ENCODE data around the gene SMARCA4.

Gene SMARCA4

DNA sequence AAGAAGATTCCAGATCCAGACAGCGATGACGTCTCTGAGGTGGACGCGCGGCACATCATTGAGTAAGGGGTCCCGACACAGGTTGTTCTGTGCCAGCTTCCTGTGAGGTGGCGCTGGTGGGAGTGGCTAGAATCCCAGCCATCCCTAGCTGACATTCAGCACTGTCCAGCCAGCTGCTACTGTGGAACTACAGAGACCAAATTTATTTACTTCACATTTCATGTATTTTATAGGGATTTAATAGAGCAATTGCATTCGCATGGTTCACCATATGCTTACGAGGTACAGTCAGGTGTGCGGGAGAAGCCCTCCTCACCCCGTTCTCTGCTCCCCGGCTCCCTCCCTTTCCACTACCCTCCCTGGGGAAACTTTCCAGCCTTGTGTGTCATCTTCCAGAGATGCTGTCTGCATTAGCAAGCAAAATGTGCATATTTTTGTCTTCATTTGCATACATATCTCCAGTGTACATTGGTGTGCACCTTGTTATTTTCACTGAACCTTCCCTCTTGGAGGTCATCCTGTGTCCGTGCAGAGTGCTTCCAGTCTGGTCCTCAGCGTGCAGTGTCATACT lies 47.2 kb downstream of the SMARCA4 start:
- FAIRE-seq = no peak
- no peak for DNase-seq (ENCODE audit: low spot score)

DNA sequence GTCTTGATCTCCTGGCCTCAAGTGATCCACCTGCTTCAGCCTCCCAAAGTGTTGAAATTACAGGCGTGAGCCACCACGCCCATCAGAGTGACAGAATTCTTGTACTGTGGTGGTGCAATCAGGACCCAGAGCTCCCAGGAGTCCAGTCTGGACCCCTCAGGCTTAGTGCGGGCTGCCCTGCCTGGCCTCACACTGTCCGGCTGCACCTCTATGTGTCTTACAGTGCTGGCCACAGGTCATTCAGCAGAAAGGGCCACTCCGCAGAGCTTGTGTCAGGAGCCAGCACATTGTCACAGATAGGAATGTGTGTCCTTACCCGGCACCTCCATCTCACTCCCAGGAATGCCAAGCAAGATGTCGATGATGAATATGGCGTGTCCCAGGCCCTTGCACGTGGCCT lies 49.2 kb downstream of the SMARCA4 start:
- FAIRE-seq (no peak), DNase-seq (ENCODE audit: low spot score) (no peak)

GRCh38 chr19:11012507-11012906 lies 51.7 kb downstream of the SMARCA4 start:
- DNase-seq (ENCODE audit: low spot score) = no peak
- no peak for FAIRE-seq

- FAIRE-seq (no peak), DNase-seq (ENCODE audit: low spot score) (no peak)
These were observed 52.9 kb downstream of the SMARCA4 start for GRCh38 chr19:11013771-11014170.

- FAIRE-seq = no peak
- DNase-seq (ENCODE audit: low spot score) = no peak
These were observed 53.6 kb downstream of the SMARCA4 start for GRCh38 chr19:11014403-11014911.

GRCh38 chr19:11016631-11017030 lies 55.8 kb downstream of the SMARCA4 start:
- FAIRE-seq (no peak), DNase-seq (ENCODE audit: low spot score) (no peak)

DNA sequence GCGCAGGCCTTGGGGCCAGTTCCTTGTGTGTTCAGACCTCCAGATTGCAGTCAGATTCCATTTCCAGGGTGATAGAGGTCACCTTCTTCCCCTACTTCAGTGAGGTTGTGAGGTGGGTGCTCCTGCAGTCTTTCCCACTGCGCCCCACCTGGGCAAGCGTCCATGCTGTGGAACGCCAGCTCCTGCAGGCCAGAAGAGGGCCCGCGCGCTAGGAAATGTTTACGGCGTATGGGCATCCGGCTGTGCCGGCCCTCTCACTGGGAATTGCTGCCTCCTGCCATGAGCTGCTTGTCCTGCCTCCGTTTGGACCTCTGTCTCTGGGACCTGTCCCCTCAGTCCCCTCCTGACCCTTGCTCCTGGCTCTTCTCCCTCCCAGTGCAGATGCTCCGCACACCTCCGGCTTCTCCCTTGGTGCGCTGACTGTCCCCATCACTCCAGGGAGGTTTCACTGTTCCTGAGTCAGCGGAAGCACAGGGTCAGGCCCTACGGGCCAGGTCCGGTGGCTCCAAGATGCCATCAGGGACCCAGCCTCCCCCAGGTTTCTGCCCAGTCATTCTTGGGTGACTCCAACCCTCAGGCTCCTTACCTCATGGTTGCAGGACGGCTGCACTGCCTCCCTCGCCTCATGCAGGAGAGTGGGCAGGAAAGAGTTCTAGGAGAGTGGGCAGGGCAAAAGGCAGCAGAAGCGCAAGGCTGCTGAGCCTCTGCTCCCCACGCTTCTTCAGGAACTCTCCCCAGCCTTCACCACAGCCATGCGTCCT lies 56.6 kb downstream of the SMARCA4 start:
- FAIRE-seq = no peak

GRCh38 chr19:11018179-11018578 lies 57.3 kb downstream of the SMARCA4 start:
- FAIRE-seq = no peak
- no peak for DNase-seq (ENCODE audit: low spot score)

More for the DNA sequence above, 56.6 kb downstream of the SMARCA4 start:
- no peak for DNase-seq (ENCODE audit: low spot score)

DNA sequence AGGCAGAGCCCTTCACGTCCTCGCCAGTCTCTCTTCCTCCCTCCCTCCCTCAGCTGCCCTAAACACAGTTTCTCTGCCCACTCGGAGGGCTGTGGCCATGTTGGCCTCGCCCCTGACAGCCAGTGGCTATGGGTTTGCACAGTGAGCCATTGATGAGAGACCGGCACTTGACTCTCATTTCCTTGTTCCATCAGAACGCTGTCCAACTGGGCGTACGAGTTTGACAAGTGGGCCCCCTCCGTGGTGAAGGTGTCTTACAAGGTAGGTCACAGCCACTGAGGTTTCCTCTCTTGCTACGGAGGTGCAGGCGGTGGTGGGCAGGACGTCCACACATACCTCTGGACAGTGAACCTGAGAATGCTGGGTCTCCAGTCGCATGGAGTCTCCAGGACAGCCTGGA lies 57.9 kb downstream of the SMARCA4 start:
- FAIRE-seq = no peak
- no peak for DNase-seq (ENCODE audit: low spot score)

DNA sequence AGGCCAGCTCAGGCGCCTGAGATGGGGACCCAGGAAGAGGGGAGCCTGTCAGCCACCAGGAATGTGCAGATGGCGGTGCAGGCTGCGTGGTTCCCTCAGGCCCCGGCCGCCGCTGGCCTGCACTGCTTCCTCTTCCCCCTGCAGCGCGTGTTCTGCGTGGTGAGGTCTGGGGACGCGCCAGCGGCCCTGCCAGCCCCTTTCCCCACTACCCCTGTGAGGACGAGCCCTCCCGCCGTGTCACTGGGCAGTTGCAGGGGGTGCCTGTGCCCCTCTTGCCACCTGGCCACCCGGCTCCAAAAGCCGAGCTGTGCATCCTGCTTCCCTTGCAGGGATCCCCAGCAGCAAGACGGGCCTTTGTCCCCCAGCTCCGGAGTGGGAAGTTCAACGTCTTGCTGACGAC lies 58.4 kb downstream of the SMARCA4 start:
- no peak for DNase-seq (ENCODE audit: low spot score)
- no peak for FAIRE-seq

DNA sequence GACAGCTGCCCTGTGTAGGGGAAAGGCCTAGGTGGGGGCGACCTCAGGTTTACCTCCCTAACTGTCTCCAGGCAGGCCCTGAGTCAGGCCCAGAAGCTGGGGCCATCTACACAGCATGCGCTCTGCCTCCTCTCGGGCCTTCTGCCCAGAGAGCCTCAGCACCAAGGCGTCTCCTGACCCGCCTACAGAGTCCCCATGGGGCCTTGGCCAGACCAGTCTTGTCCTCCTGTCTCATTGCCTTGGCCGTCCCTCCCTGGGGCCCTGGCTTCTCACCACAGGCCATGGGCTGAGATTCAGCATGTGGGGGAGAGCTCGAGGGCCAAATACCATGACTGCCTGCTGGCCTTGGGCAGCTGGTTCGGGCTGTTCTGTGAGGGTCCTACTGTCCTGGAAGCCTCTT lies 59.0 kb downstream of the SMARCA4 start:
- no peak for FAIRE-seq
- no peak for DNase-seq (ENCODE audit: low spot score)

- FAIRE-seq = no peak
- DNase-seq (ENCODE audit: low spot score) = no peak
These were observed 59.6 kb downstream of the SMARCA4 start for GRCh38 chr19:11020423-11020822.

GRCh38 chr19:11020982-11021759 lies 60.3 kb downstream of the SMARCA4 start:
- DNase-seq (ENCODE audit: low spot score) (no peak), FAIRE-seq (no peak)

DNA sequence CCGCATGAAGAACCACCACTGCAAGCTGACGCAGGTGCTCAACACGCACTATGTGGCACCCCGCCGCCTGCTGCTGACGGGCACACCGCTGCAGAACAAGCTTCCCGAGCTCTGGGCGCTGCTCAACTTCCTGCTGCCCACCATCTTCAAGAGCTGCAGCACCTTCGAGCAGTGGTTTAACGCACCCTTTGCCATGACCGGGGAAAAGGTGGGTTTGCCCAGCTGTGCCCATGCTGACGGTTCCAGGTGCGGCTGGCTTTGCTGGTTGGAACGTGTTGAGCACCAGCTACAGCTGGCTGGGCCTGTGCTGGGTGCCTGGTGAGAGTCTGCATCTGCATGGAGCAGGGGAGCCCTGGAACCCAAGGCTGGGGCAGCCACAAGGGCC lies 60.9 kb downstream of the SMARCA4 start:
- FAIRE-seq (no peak), DNase-seq (ENCODE audit: low spot score) (no peak)

- no peak for DNase-seq (ENCODE audit: low spot score)
- no peak for FAIRE-seq
These were observed 62.2 kb downstream of the SMARCA4 start for GRCh38 chr19:11023016-11023415.

GRCh38 chr19:11023710-11024109 lies 62.9 kb downstream of the SMARCA4 start:
- FAIRE-seq = no peak
- no peak for DNase-seq (ENCODE audit: low spot score)

GRCh38 chr19:11024259-11024658 lies 63.4 kb downstream of the SMARCA4 start:
- no peak for FAIRE-seq
- DNase-seq (ENCODE audit: low spot score) = no peak

GRCh38 chr19:11025006-11025405 lies 64.2 kb downstream of the SMARCA4 start:
- FAIRE-seq (no peak), DNase-seq (ENCODE audit: low spot score) (no peak)

DNA sequence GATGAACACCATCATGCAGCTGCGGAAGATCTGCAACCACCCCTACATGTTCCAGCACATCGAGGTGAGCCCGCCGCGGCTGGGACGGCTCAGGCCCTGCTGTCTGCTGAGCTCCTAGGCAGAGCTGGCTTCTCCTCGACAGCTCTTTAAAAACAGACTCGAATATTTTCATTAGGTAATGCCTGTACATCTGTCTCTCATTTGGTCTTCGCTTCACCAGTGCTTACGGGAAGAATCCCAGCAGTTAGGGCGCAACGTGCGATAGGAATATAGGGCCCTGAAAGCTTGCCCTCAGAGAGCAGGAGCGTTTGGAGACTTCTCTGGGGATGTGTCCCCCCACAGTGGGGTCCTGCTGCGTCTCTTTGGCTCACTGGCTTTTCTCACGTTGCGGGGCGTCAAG lies 64.6 kb downstream of the SMARCA4 start:
- no peak for FAIRE-seq
- no peak for DNase-seq (ENCODE audit: low spot score)

- DNase-seq (ENCODE audit: low spot score) = no peak
- FAIRE-seq = no peak
These were observed 65.2 kb downstream of the SMARCA4 start for GRCh38 chr19:11025997-11026396.

GRCh38 chr19:11027381-11027780 lies 66.6 kb downstream of the SMARCA4 start:
- FAIRE-seq = no peak

DNA sequence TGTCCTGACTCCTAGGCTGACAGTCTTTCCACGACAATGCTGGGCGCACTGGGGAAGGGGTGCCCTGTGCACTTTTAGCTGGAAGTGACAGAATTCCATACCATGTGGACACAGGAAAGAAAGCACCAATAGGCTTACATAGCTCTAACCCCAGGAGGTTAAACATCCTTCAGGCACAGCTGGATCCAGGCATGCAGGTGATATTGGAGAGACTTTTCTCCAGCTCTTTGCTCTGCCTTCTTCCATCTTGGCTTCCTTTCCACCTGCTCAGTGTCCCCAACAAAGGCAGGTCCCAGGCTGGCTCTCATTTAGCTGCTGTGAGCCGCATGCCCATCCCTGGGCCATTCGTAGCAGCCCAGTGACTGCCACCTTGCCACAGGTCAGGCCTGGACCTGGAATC lies 67.3 kb downstream of the SMARCA4 start:
- no peak for FAIRE-seq
- no peak for DNase-seq (ENCODE audit: low spot score)

More at GRCh38 chr19:11027381-11027780, 66.6 kb downstream of the SMARCA4 start:
- no peak for DNase-seq (ENCODE audit: low spot score)

Data from RCC 7860 (cell line).